Endothelial cell (in vitro differentiated cells): ENCODE data around the gene DCBLD2. TPM values are rescaled to one million over a fixed set of nuclear protein-coding genes. Genes with fewer than 3 reads are reported as not detected.

Source experiments
- DNase-seq: peaks from one replicate; pipeline ENCODE4 v3.0.0; 2021; ENCODE audit warnings: low spot score
- H3K27ac Mint-ChIP-seq: one replicate; pipeline ENCODE4 v1.8.0; 2021; ENCODE audit warnings: mixed read lengths, inconsistent platforms; ENCODE audit not compliant: unreplicated experiment
- H3K27me3 Mint-ChIP-seq: one replicate; pipeline ENCODE4 v1.8.0; 2021; ENCODE audit warnings: mild to moderate bottlenecking, moderate library complexity, mixed read lengths, inconsistent platforms; ENCODE audit not compliant: unreplicated experiment
- H3K36me3 Mint-ChIP-seq: one replicate; pipeline ENCODE4 v1.8.0; 2021; ENCODE audit warnings: mild to moderate bottlenecking, low read depth, mixed read lengths, inconsistent platforms; ENCODE audit not compliant: unreplicated experiment
- H3K4me1 Mint-ChIP-seq: one replicate; pipeline ENCODE4 v1.8.0; 2021; ENCODE audit warnings: mild to moderate bottlenecking, mixed read lengths, inconsistent platforms; ENCODE audit not compliant: unreplicated experiment
- H3K4me3 Mint-ChIP-seq: one replicate; pipeline ENCODE4 v1.8.0; 2021; ENCODE audit warnings: mild to moderate bottlenecking, mixed read lengths, inconsistent platforms; ENCODE audit not compliant: unreplicated experiment
- H3K9me3 Mint-ChIP-seq: one replicate; pipeline ENCODE4 v1.8.0; 2021; ENCODE audit warnings: mixed read lengths, inconsistent platforms; ENCODE audit not compliant: unreplicated experiment
- total RNA-seq: library from RNA; stranded (reverse); fragmentation: NEBNext Ultra II Directional; extraction: Animal tissue kit (Norgen Biotek cat#: 25700); gene quantifications from one replicate; pipeline ENCODE4 v1.2.1, GENCODE V29; 2021; ENCODE audit not compliant: unreplicated experiment
- TF ChIP-seq, protein P1 (sequence below): fragments of 200-600 bp; sonication (generic); IDR thresholded peaks from one replicate; pipeline ENCODE4 v1.5.0; 2021; ENCODE audit warnings: antibody characterized with exemption; ENCODE audit not compliant: unreplicated experiment

The DCBLD2 gene
- total RNA-seq, 1 donor from 2014 or later: 26.9 TPM

DNA sequence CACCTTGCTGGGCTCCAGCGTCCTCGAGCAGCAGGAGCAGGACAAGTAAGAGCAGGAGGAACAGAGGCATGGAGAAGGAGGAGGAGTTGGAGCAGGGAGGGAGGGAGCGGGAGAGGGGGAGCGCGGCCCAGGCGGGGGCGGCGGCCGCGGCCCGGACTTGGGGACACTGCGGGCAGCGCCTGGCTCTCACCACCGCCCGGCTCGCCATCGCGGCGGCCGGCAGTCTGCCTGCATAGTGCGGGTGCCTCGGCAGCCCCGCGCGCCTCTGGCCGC lies 440 bp downstream of the DCBLD2 start:
- no peaks in the 10 kb centered on the region for H3K27me3 Mint-ChIP-seq
- TF ChIP-seq, protein P1, sequence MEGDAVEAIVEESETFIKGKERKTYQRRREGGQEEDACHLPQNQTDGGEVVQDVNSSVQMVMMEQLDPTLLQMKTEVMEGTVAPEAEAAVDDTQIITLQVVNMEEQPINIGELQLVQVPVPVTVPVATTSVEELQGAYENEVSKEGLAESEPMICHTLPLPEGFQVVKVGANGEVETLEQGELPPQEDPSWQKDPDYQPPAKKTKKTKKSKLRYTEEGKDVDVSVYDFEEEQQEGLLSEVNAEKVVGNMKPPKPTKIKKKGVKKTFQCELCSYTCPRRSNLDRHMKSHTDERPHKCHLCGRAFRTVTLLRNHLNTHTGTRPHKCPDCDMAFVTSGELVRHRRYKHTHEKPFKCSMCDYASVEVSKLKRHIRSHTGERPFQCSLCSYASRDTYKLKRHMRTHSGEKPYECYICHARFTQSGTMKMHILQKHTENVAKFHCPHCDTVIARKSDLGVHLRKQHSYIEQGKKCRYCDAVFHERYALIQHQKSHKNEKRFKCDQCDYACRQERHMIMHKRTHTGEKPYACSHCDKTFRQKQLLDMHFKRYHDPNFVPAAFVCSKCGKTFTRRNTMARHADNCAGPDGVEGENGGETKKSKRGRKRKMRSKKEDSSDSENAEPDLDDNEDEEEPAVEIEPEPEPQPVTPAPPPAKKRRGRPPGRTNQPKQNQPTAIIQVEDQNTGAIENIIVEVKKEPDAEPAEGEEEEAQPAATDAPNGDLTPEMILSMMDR: no peak
- peak overlapping the region; percentile 95 for H3K4me3 Mint-ChIP-seq
- DNase-seq: peak; percentile 55
- no peaks in the 10 kb centered on the region for H3K36me3 Mint-ChIP-seq
- peak overlapping the region; percentile 48 for H3K27ac Mint-ChIP-seq
- H3K4me1 Mint-ChIP-seq: peaks cover 13% of the 10 kb centered on the region
- H3K9me3 Mint-ChIP-seq: no peaks in the 10 kb centered on the region

DNA sequence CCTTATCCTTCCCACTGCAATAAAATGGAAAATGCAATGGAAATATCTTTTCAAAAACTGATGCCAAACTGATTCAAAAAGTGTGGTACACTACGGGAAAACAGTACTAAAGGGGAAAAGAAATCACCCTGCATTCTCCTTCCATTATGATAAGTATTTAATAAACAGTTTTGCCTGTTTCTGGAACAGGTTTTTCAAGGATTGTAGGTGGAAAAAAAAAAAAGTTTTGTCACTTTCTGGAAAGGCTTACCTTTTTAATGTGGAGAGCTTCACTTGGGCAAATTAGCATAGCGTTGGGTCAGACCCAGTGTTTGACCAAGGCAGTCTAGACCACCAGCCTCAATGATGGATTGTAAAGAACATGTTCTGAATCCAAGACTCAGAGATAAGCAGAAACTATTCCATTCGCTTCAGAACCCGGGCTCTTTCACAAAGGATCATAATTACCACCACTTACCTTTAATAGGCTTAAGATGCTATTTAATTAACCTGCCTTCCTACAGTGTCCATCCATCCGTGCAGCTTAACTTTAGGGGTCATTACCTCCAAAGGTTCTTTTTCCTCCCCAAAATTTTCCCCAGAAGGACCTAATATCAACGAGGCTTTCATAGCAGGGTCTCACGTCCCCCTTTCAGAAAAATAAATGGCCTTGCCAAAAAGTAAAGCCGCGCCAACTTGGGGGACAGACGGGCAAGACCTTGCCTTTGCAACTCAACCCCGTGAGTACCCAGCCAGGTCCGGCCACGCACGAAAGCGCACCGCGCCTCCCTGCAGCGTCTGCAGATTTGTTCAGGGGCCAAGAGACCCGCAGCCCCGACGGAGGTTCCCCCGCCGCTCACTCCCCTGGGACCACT lies 1.0 kb downstream of the DCBLD2 start:
- Mint-ChIP-seq H3K36me3 (no peaks in the 10 kb centered on the region), H3K27ac (peak overlapping the region; percentile 65), H3K4me1 (peaks cover 13% of the 10 kb centered on the region), H3K9me3 (no peaks in the 10 kb centered on the region), H3K4me3 (peak overlapping the region; percentile 95), H3K27me3 (no peaks in the 10 kb centered on the region)
- TF ChIP-seq, protein P1: no peak
- no peak for DNase-seq

DNA sequence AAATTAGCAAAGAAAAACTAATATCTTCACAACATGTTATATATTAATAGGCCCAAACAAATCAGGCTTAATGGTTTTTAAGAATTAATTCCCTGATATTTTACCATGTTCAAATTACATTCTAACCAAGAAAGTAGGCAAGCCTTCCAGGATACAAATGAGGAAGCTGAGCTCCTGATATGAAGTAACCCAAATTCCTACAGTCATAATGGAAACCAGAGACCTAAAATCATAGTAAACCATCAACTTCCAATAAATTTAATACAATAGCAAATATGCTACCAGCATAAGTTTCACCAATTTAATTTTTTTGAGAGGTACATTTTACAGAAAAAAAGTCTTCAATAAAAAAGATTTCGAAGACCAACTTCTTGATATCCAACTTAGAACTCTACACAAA lies 3.8 kb downstream of the DCBLD2 start:
- H3K27ac Mint-ChIP-seq: no peak overlapping the region
- H3K4me1 Mint-ChIP-seq: peaks cover 17% of the 10 kb centered on the region
- DNase-seq: no peak
- no peak overlapping the region for H3K4me3 Mint-ChIP-seq
- H3K27me3 Mint-ChIP-seq: no peaks in the 10 kb centered on the region
- H3K9me3 Mint-ChIP-seq: no peaks in the 10 kb centered on the region
- TF ChIP-seq, protein P1: no peak
- no peaks in the 10 kb centered on the region for H3K36me3 Mint-ChIP-seq

DNA sequence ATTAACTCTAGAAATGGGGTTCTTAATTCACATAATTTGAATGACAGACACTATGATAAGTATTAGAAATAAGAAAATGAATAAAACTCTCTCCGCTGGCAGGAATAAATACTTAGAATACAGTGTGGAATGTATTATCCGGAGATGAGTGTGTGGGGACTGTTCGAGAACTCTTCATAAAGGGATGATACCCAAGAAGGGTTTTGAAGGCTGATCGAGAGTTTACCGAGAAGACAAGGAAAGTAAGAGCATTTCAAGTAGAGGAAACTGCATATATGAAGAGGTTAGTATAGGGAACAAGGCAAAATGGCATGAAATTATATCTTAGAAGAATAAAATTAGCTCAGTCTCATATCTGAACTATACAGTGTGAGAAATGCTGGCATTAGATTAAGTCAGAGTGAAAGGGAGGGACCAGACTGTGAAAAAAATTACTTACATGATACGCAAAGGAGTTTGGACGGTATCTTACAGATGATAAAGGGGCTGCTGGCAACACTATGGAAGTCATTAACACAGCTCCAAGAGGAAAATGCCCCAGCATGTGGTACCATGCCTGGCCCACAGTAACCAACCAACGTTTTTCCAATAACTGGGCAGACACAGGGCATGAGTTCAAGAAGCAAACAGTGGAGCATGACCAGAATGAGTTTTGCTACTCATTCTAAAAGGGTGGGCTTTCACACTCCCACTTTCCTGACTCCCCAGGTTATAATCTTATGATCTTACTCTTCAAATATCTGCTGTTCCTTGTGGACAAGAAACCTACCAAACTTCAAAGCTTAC lies 6.5 kb downstream of the DCBLD2 start:
- Mint-ChIP-seq H3K4me3 (no peak overlapping the region), H3K27me3 (no peaks in the 10 kb centered on the region), H3K9me3 (no peaks in the 10 kb centered on the region), H3K4me1 (peaks cover 8% of the 10 kb centered on the region), H3K27ac (no peak overlapping the region), H3K36me3 (no peaks in the 10 kb centered on the region)
- DNase-seq: no peak
- TF ChIP-seq, protein P1: no peak

DNA sequence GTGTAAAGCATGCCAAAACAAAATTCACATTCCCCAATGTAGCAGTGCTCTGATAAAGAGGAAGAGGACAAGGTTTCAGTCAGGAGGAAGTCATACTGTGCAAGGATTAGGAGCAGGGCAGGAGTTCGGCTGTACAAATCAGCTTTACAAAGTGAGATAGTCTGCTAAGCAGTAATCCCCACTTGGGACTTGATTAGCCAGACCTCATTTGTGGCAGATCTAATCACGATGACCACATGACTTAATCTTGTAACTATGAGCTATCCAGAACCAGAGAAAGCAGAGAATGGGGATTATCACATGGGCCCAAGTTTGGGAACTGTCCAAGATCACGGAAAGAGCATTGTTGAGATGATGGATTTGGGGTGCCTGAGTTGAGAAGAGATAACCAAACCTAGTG lies 7.8 kb downstream of the DCBLD2 start:
- Mint-ChIP-seq H3K27me3 (no peaks in the 10 kb centered on the region), H3K36me3 (no peaks in the 10 kb centered on the region), H3K4me3 (no peak overlapping the region)

More for the DNA sequence above, 7.8 kb downstream of the DCBLD2 start:
- H3K9me3 Mint-ChIP-seq: no peaks in the 10 kb centered on the region
- TF ChIP-seq, protein P1: no peak
- H3K4me1 Mint-ChIP-seq: peaks cover 4% of the 10 kb centered on the region
- no peak overlapping the region for H3K27ac Mint-ChIP-seq
- no peak for DNase-seq
